Tibial nerve (tissue), 3 donors: ENCODE measurements around the gene ANKDD1B.

ENCODE experiments used
- POLR2A ChIP-seq, 2 donors: fragments of 450-650 bp; IDR thresholded peaks; one replicate each; pipeline ENCODE4 v1.6.1; 2017; ENCODE audit warnings: antibody characterized with exemption in 2 of 2, mild to moderate bottlenecking in 2 of 2, moderate library complexity in 2 of 2
- TF ChIP-seq, protein P1 (sequence below), 5 experiments: fragments of 200-600 bp in 3 of 5; fragments of 450-650 bp in 2 of 5; sonication (generic) in 3 of 5; IDR thresholded peaks; one replicate each; pipeline ENCODE4 v1.5.1; 2016 to 2019; ENCODE audit warnings: antibody characterized with exemption in 5 of 5, mild to moderate bottlenecking in 3 of 5, moderate library complexity in 2 of 5

DNA sequence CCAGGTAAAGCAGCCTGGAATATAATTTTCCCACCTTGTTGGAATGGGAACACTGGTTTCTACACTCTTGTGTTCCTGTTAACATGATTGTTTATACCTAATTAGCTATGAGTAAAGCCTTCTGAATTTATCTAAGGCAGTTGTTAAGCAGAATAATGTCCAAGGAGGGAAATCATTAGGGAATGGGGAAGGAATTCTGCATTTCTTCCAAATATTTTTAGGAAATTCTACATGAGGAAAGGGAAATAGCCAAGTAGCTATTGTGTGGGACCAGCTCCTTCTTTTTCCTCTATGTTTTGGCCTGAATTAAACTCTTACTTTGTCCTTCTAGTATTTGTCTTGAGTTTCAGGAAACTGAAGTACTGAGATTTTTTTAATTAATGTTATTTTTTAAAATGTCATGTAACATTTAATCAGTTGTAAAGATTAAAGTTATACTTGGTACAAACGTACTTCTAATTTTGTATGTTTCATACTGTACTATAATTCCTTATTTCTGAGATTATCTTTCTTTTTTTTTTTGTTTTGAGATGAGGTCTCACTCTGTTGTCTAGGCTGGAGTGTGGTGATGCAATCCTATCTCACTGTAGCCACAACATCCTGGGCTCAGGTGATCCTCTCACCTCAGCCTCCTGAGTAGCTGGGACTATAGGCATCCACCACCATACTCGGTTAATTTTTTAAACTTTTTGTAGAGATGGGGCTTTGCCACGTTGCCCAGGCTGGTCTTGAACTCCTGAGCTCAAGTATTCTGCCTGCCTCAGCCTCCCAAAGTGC, 28.5 kb downstream of the ANKDD1B start:
- TF ChIP-seq POLR2A (IDR thresholded peaks at IDR 0.05), result no peak
- TF ChIP-seq, protein P1, sequence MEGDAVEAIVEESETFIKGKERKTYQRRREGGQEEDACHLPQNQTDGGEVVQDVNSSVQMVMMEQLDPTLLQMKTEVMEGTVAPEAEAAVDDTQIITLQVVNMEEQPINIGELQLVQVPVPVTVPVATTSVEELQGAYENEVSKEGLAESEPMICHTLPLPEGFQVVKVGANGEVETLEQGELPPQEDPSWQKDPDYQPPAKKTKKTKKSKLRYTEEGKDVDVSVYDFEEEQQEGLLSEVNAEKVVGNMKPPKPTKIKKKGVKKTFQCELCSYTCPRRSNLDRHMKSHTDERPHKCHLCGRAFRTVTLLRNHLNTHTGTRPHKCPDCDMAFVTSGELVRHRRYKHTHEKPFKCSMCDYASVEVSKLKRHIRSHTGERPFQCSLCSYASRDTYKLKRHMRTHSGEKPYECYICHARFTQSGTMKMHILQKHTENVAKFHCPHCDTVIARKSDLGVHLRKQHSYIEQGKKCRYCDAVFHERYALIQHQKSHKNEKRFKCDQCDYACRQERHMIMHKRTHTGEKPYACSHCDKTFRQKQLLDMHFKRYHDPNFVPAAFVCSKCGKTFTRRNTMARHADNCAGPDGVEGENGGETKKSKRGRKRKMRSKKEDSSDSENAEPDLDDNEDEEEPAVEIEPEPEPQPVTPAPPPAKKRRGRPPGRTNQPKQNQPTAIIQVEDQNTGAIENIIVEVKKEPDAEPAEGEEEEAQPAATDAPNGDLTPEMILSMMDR (IDR thresholded peaks at IDR 0.05), result no peak
